H7 (cell line): Measurements from ENCODE around the gene SLC22A25. TPM values are rescaled to one million over a fixed set of nuclear protein-coding genes. Genes with fewer than 3 reads are reported as not detected.

Source experiments
- total RNA-seq: library from RNA; depleted of rRNA; stranded (reverse); fragments of >200 nt; shearing (Covaris generic); gene quantifications from 2 replicates; pipeline ENCODE4 v1.2.3, GENCODE V29; 2014; rRNA removed

Gene SLC22A25
- total RNA-seq, 1 experiment from 2014 or later: not detected

Other genes with a start within 250 kb of the SLC22A25 start
- gene SLC22A8, start 227.8 kb downstream of the SLC22A25 start, total RNA-seq: not detected in 2 replicates
- gene SLC22A24, start 99.4 kb downstream of the SLC22A25 start, total RNA-seq: not detected in 2 replicates
- not detected in 2 replicates for gene SLC22A9, start 126.2 kb upstream of the SLC22A25 start, total RNA-seq
- 29.6 and 30.0 TPM in 2 replicates for gene PLAAT5, start 247.6 kb upstream of the SLC22A25 start, total RNA-seq